ENCODE data around the gene MEAK7.

DNA sequence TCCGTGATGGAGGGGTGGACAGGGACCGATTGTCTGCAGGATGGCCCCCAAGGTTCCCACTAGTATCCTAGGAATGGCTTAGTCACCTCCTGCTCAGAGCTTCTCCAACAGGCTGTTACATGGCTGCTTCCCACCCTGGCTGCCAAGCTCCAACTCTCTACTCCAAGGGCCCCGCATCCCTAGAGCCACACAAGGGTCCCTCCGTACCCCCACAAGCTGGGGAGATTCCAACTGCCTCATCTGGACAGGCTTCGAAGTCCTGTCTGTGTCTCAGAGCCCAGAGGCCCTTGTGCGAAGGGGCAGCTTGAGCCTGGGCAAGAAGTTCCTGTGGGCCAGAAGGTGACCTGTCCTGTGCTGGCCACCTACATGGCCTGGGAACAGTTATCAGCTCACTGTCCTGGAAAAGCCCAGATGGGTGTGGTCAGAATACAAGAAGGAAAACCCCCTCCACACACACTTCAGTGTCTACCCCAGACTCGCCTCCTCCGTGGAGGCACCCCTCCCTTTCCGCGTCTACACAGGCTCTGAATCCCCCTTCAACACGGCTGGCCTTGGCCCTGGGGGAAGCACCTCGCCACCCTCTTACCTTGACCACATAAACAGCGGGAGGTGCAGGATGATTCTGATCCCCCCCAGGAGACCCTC, 586 bp downstream of the MEAK7 start:
- TF ChIP-seq REST (IDR thresholded peaks at IDR 0.05; ENCODE audit: insufficient read depth in 1 of 2, low read depth in 2 of 2, low read length in 2 of 2) (no peak), POLR2AphosphoS5 (IDR thresholded peaks at IDR 0.05; ENCODE audit: low read depth, low read length) (no peak)

Data from PFSK-1 (cell line).